Right lung (tissue), 10 donors: Measurements from ENCODE around the gene ZNF414. TPM values are rescaled to one million over a fixed set of nuclear protein-coding genes. Genes with fewer than 3 reads are reported as not detected.
"Not testable (repeated sequence)": the region's sequence is repeated elsewhere in the genome, so short reads cannot be mapped to it uniquely, and the experiment has no call there.

Source experiments
- DNase-seq, 2 donors: peaks; one replicate each; pipeline ENCODE4 v3.0.0-alpha.2; 2013
- long read RNA-seq, 8 donors: transcript quantifications; one replicate each; lab custom pipeline, GENCODE V29; 2026
- polyA plus RNA-seq, 5 donors: library from polyadenylated mRNA; unstranded; fragments of 120-200 nt; gene quantifications; one replicate each; pipeline versions ENCODE4 v1.2.1 to v1.2.3, GENCODE V29; 2013; ENCODE audit warnings: inconsistent platforms in 1 of 5, low replicate concordance in 1 of 5; ENCODE audit not compliant: insufficient read length in 5 of 5, insufficient read depth in 1 of 5

The ZNF414 gene
- polyA plus RNA-seq = 10 to 100 TPM; 16.3 to 38.3 (median 20.8) TPM
- long read RNA-seq, donor 1, transcript ZNF414-202 (8 exons, 2,300 nt) = major isoform, 5 of 17 reads
- long read RNA-seq, donor 1, partial matches to known transcripts = 5 of 17 reads
- long read RNA-seq, donor 1, other reads (novel, unspliced or antisense) = 0 of 17 reads
- long read RNA-seq, donor 2, partial matches to known transcripts = 0 of 1 reads
- long read RNA-seq, donor 2, other reads (novel, unspliced or antisense) = 0 of 1 reads
- long read RNA-seq, donor 3, partial matches to known transcripts = 0 of 7 reads
- long read RNA-seq, donor 3, other reads (novel, unspliced or antisense) = 0 of 7 reads
- long read RNA-seq, donor 4, partial matches to known transcripts = 0 of 2 reads
- long read RNA-seq, donor 4, other reads (novel, unspliced or antisense) = 0 of 2 reads
- long read RNA-seq, donor 5, transcript ZNF414-202 (8 exons, 2,300 nt) = major isoform, 6 of 8 reads
- long read RNA-seq, donor 5, partial matches to known transcripts = 0 of 8 reads
- long read RNA-seq, donor 5, other reads (novel, unspliced or antisense) = 0 of 8 reads
- long read RNA-seq, donor 6, transcript ZNF414-202 (8 exons, 2,300 nt) = major isoform, 7 of 10 reads
- long read RNA-seq, donor 6, partial matches to known transcripts = 0 of 10 reads
- long read RNA-seq, donor 6, other reads (novel, unspliced or antisense) = 0 of 10 reads
- long read RNA-seq, donor 7, transcript ZNF414-202 (8 exons, 2,300 nt) = major isoform, 9 of 9 reads
- long read RNA-seq, donor 7, partial matches to known transcripts = 0 of 9 reads
- long read RNA-seq, donor 7, other reads (novel, unspliced or antisense) = 0 of 9 reads
- long read RNA-seq, donor 8, partial matches to known transcripts = 0 of 1 reads
- long read RNA-seq, donor 8, other reads (novel, unspliced or antisense) = 0 of 1 reads

- peak; percentile 96 to 97 for DNase-seq
Observed at GRCh38 chr19:8513687-8514504, at the start of gene ZNF414. TSS of gene ZNF414 (minus strand) at chr19:8514167. CDS start at chr19:8514046, 121 bp downstream.

- DNase-seq = no peak
Observed at GRCh38 chr19:8561075-8561764, 47.3 kb upstream of the ZNF414 start.

GRCh38 chr19:8558325-8558724 lies 44.4 kb upstream of the ZNF414 start:
- no peak for DNase-seq

GRCh38 chr19:8557642-8558238 lies 43.8 kb upstream of the ZNF414 start:
- DNase-seq = no peak

- not testable (repeated sequence) for DNase-seq
Observed at GRCh38 chr19:8553729-8554128, 39.8 kb upstream of the ZNF414 start.

GRCh38 chr19:8552810-8553209 lies 38.8 kb upstream of the ZNF414 start:
- DNase-seq = no peak

- DNase-seq = no peak
Observed at GRCh38 chr19:8550070-8550469, 36.1 kb upstream of the ZNF414 start.

GRCh38 chr19:8545743-8546142 lies 31.8 kb upstream of the ZNF414 start:
- no peak for DNase-seq

- no peak for DNase-seq
Observed at GRCh38 chr19:8544168-8544567, 30.2 kb upstream of the ZNF414 start.

- no peak for DNase-seq
Observed at GRCh38 chr19:8539621-8540149, 25.7 kb upstream of the ZNF414 start.

GRCh38 chr19:8537099-8537498 lies 23.1 kb upstream of the ZNF414 start:
- no peak for DNase-seq

GRCh38 chr19:8536282-8536681 lies 22.3 kb upstream of the ZNF414 start:
- DNase-seq = no peak

- DNase-seq = no peak
Observed at GRCh38 chr19:8532225-8532624, 18.3 kb upstream of the ZNF414 start.

- DNase-seq = no peak
Observed at GRCh38 chr19:8531470-8531869, 17.5 kb upstream of the ZNF414 start.

- DNase-seq = no peak
Observed at GRCh38 chr19:8530061-8530679, 16.2 kb upstream of the ZNF414 start.

- no peak for DNase-seq
Observed at GRCh38 chr19:8529369-8530006, 15.5 kb upstream of the ZNF414 start.

- DNase-seq = no peak
Observed at GRCh38 chr19:8528500-8528899, 14.5 kb upstream of the ZNF414 start.

GRCh38 chr19:8526345-8527091 lies 12.6 kb upstream of the ZNF414 start:
- DNase-seq = peak; percentile 90 to 93

- DNase-seq = no peak
Observed at GRCh38 chr19:8525401-8525684, 11.4 kb upstream of the ZNF414 start.
